HepG2 (cell line): ENCODE results near the gene CREB3. TPM values are rescaled to one million over a fixed set of nuclear protein-coding genes. Genes with fewer than 3 reads are reported as not detected.

Experiments
- ATAC-seq: fragments of 200-7000 bp; cut with Tn5 transposase; 3 replicates; pipeline ENCODE4 v1.9.1; 2020; ENCODE audit warnings: mild to moderate bottlenecking, moderate library complexity
- BruUV-seq: library from RNA; stranded (reverse); fragments of 400-500 nt; replicated peaks from 2 replicates; lab custom pipeline; 2021; lab: Mats Ljungman, UMichigan
- CTCF ChIA-PET: fragments of 300-600 bp; formaldehyde crosslinking; extraction: SDS; loops from one replicate; lab custom pipeline; 2021; ENCODE audit warnings: low total read pairs, inconsistent platforms, low intra/inter-chr PET ratio; lab: Yijun Ruan, JAX
- POLR2A ChIA-PET: fragments of 350-600 bp; sonication (Branson Sonifier 250); formaldehyde crosslinking; loops from one replicate; lab custom pipeline; 2020; ENCODE audit warnings: antibody characterized with exemption, inconsistent platforms; lab: Yijun Ruan, JAX
- DNase-seq: peaks from one replicate; pipeline ENCODE4 v3.0.0-alpha.2; 2015; ENCODE audit warnings: low spot score
- FAIRE-seq: peaks from 3 replicates; lab custom pipeline; 2011; peaks lifted over from hg19 to GRCh38; lab: Jason Lieb, UNC
- H2AFZ ChIP-seq: one replicate; pipeline ENCODE4 v1.6.1; 2011; ENCODE audit warnings: low read length, inconsistent platforms
- H3K27ac ChIP-seq: fragments of 300-600 bp; 3 replicates; pipeline ENCODE4 v1.8.0; 2011; ENCODE audit warnings: mixed run types, mild to moderate bottlenecking, mixed read lengths, low read length, inconsistent platforms; ENCODE audit not compliant: insufficient read depth; ENCODE audit errors: extremely low read length
- H3K27me3 ChIP-seq, 2 experiments: fragments of 200-600 bp in 1 of 2; 2 replicates in 1 of 2; 3 replicates in 1 of 2; pipeline versions ENCODE4 v1.6.0 to v1.8.0; 2011; ENCODE audit warnings: low read length in 2 of 2, mild to moderate bottlenecking in 2 of 2, moderate library complexity in 2 of 2, inconsistent platforms in 1 of 2; ENCODE audit not compliant: insufficient read depth in 2 of 2, control insufficient read depth in 1 of 2
- H3K36me3 ChIP-seq, 2 experiments: fragments of 200-600 bp in 1 of 2; replicated peaks in 1 of 2; 2 replicates in 1 of 2; 3 replicates in 1 of 2; pipeline versions ENCODE4 v1.5.1 to v1.8.0; 2011; ENCODE audit warnings: low read length in 2 of 2, inconsistent platforms in 1 of 2; ENCODE audit not compliant: insufficient read depth in 2 of 2, control insufficient read depth in 1 of 2
- H3K4me1 ChIP-seq: 2 replicates; pipeline ENCODE4 v1.5.1; 2012; ENCODE audit warnings: low read length, inconsistent platforms; ENCODE audit not compliant: insufficient read depth
- H3K4me2 ChIP-seq: 2 replicates; pipeline ENCODE4 v1.6.0; 2011; ENCODE audit warnings: low read depth, low read length, inconsistent platforms
- H3K4me3 ChIP-seq, 3 experiments: fragments of 200-600 bp in 1 of 3; sonication (generic), shearing (Covaris generic) in 1 of 3; replicated peaks in 1 of 3; 2 replicates each; pipeline ENCODE4 v1.5.1; 2011 to 2016; ENCODE audit warnings: low read length in 3 of 3, inconsistent platforms in 2 of 3, low read depth in 2 of 3, mild to moderate bottlenecking in 2 of 3, control low read depth in 1 of 3, mixed read lengths in 1 of 3; ENCODE audit not compliant: insufficient read depth in 1 of 3
- H3K79me2 ChIP-seq: one replicate; pipeline ENCODE4 v1.6.1; 2011; ENCODE audit warnings: low read length, inconsistent platforms; ENCODE audit not compliant: insufficient read depth
- H3K9ac ChIP-seq: 2 replicates; pipeline ENCODE4 v1.6.0; 2011; ENCODE audit warnings: mild to moderate bottlenecking, low read depth, low read length, inconsistent platforms; ENCODE audit not compliant: insufficient read depth
- H3K9me3 ChIP-seq: 2 replicates; pipeline ENCODE4 v1.5.1; 2012; ENCODE audit warnings: mild to moderate bottlenecking, low read length
- H4K20me1 ChIP-seq: 2 replicates; pipeline ENCODE4 v1.6.0; 2011; ENCODE audit warnings: inconsistent platforms, mild to moderate bottlenecking, low read length, moderate library complexity; ENCODE audit not compliant: insufficient read depth
- ISX ChIP-seq: sonication (generic); formaldehyde crosslinking; conservative IDR thresholded peaks from 2 replicates; pipeline ENCODE4 v1.5.0; 2020; ENCODE audit warnings: missing genetic modification reagents
- KLF12 ChIP-seq: sonication (generic); formaldehyde crosslinking; IDR thresholded peaks from 2 replicates; pipeline ENCODE4 v1.4.0; 2020; ENCODE audit warnings: missing genetic modification reagents, borderline replicate concordance
- MAFF ChIP-seq: IDR thresholded peaks from 2 replicates; pipeline ENCODE4 v1.6.1; 2011; ENCODE audit warnings: low read depth, low read length, improper control_type of control experiment
- NFATC3 ChIP-seq: sonication (generic); formaldehyde crosslinking; IDR thresholded peaks from 2 replicates; pipeline ENCODE4 v1.5.1; 2020; ENCODE audit warnings: mild to moderate bottlenecking, missing genetic modification reagents
- PHB2 ChIP-seq: fragments of 450-650 bp; IDR thresholded peaks from 2 replicates; pipeline ENCODE4 v1.6.1; 2018; ENCODE audit not compliant: partially characterized antibody
- SNRNP70 ChIP-seq: fragments of 200-400 bp; formaldehyde crosslinking; IDR thresholded peaks from 2 replicates; pipeline ENCODE4 v1.6.1; 2017; ENCODE audit warnings: mild to moderate bottlenecking, low read depth, low read length, moderate library complexity
- SOX6 ChIP-seq, 2 experiments: fragments of 450-650 bp in 1 of 2; sonication (generic) in 1 of 2; formaldehyde crosslinking in 1 of 2; IDR thresholded peaks; 2 replicates each; pipeline versions ENCODE4 v1.4.0 to v1.6.1; 2017 to 2020; ENCODE audit warnings: antibody characterized with exemption in 1 of 2, mild to moderate bottlenecking in 1 of 2, missing genetic modification reagents in 1 of 2
- SUZ12 ChIP-seq: fragments of 150-350 bp; IDR thresholded peaks from 2 replicates; pipeline ENCODE4 v1.6.1; 2014; ENCODE audit warnings: low read depth, low read length
- TBP ChIP-seq: sonication (generic); formaldehyde crosslinking; IDR thresholded peaks from 2 replicates; pipeline ENCODE4 v1.5.0; 2020; ENCODE audit warnings: missing genetic modification reagents
- TSC22D2 ChIP-seq: sonication (generic); formaldehyde crosslinking; IDR thresholded peaks from 2 replicates; pipeline ENCODE4 v1.5.1; 2020; ENCODE audit warnings: missing genetic modification reagents, mild to moderate bottlenecking, borderline replicate concordance
- YEATS2 ChIP-seq: sonication (generic); formaldehyde crosslinking; IDR thresholded peaks from 2 replicates; pipeline ENCODE4 v1.4.0; 2020; ENCODE audit warnings: missing genetic modification reagents, borderline replicate concordance
- ZNF101 ChIP-seq: sonication (generic); formaldehyde crosslinking; IDR thresholded peaks from 2 replicates; pipeline ENCODE4 v1.4.0; 2020; ENCODE audit warnings: mild to moderate bottlenecking, low read depth, missing genetic modification reagents, borderline replicate concordance
- ZNF224 ChIP-seq: sonication (generic); formaldehyde crosslinking; IDR thresholded peaks from 2 replicates; pipeline ENCODE4 v1.5.0; 2020; ENCODE audit warnings: mild to moderate bottlenecking, missing genetic modification reagents
- ZNF33B ChIP-seq: sonication (generic); formaldehyde crosslinking; IDR thresholded peaks from 2 replicates; pipeline ENCODE4 v1.5.1; 2020; ENCODE audit warnings: mild to moderate bottlenecking, missing genetic modification reagents
- ZNF44 ChIP-seq: sonication (generic); formaldehyde crosslinking; IDR thresholded peaks from 2 replicates; pipeline ENCODE4 v1.5.1; 2020; ENCODE audit warnings: mild to moderate bottlenecking, missing genetic modification reagents
- ZNF446 ChIP-seq: sonication (generic); formaldehyde crosslinking; IDR thresholded peaks from 2 replicates; pipeline ENCODE4 v1.5.0; 2020; ENCODE audit warnings: mild to moderate bottlenecking, missing genetic modification reagents
- ZNF747 ChIP-seq: sonication (generic); formaldehyde crosslinking; IDR thresholded peaks from 2 replicates; pipeline ENCODE4 v1.8.1; 2023; ENCODE audit warnings: missing genetic modification reagents, mild to moderate bottlenecking, borderline replicate concordance
- ZNF775 ChIP-seq: sonication (generic); formaldehyde crosslinking; IDR thresholded peaks from 2 replicates; pipeline ENCODE4 v1.4.0; 2020; ENCODE audit warnings: missing genetic modification reagents, mild to moderate bottlenecking, moderate library complexity, borderline replicate concordance
- WGBS: methylation state at CpG from one replicate; pipeline ENCODE4 v1.1.6; 2017; ENCODE audit warnings: low lambda C conversion rate; 5-methylcytosine and 5-hydroxymethylcytosine counted together
- in situ Hi-C: cut with HindIII; loops from 2 replicates; pipeline ENCODE4 v1.10.0; 2017; ENCODE audit warnings: low pct_unique_long_range_greater_than_20kb; ENCODE audit not compliant: extremely low pct_ligation_motif_present
- intact Hi-C: fragments of 100-400 bp; cut with micrococcal nuclease; formaldehyde crosslinking; loops from one replicate; pipeline ENCODE4 v1.10.0; 2022; ENCODE audit not compliant: unreplicated experiment
- polyA plus RNA-seq, 8 experiments: library from polyadenylated mRNA; depleted of rRNA in 3 of 8; stranded (reverse) in 7 of 8; unstranded in 1 of 8; fragments of >200 nt; fragmentation: Illumina TruSeq in 4 of 8; extraction: Trizol in 4 of 8; gene quantifications; 2 replicates each; pipeline versions ENCODE4 v1.2.1 to v1.2.3, GENCODE V29; 2011 to 2016; ENCODE audit warnings: low read depth in 4 of 8, missing spikeins in 1 of 8, mixed read lengths in 1 of 8; ENCODE audit not compliant: insufficient read depth in 1 of 8
- total RNA-seq, 5 experiments: library from RNA; depleted of rRNA; stranded (reverse); fragments of >200 nt; fragmentation: Illumina TruSeq; extraction: Trizol; gene quantifications; 2 replicates each; pipeline ENCODE4 v1.2.3, GENCODE V29; 2016; ENCODE audit warnings: low read depth in 1 of 5
- TF ChIP-seq, protein P1 (sequence below): sonication (generic); formaldehyde crosslinking; IDR thresholded peaks from 2 replicates; pipeline ENCODE4 v1.5.0; 2020; ENCODE audit warnings: missing genetic modification reagents
- TF ChIP-seq, protein P2 (sequence below): sonication (generic); formaldehyde crosslinking; IDR thresholded peaks from 2 replicates; pipeline ENCODE4 v1.4.0; 2020; ENCODE audit warnings: missing genetic modification reagents

Gene CREB3
- total and polyA plus RNA-seq, 2 of the 13 experiments (the other 11 are each of a cell fraction or from before 2014, with no cell fraction given) = 11.1 to 34.2 TPM

DNA sequence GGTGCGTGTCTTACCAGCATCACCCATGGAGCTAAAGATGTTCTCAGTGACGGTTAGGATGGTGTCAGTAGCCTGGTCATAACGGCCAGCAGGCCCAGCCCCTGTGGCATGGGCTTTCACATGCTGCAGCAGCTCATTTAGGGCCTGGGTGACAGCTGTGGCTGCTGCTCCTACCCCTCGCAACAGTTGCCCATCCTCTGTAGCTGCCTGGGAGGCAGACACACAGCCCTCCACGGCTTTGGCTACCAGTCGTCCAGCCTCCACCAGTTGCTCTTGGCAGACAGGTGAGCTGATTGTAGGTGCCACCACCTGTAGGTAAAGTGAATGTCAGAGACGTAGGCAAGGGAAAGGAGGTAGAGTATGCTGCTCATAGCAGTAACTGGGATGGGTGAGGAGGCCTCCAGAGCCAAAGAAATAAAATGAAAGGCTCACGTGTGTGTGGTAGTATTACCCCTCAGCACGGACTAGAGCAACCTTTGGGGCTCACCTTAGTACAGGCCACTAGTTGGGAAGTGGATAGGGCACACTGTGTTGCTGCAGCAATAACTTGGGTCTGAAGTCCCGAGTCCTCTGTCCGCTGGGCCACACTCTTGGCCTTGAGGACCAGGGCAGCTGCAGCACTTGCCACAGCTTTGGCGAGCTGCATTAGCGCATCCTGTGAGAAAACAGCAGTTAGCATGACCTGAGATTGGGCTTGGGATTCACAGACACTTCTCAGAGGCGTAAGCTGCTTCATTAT is 15.2 kb upstream of the CREB3 start:
- no peaks in the 10 kb centered on the region for H3K27me3 ChIP-seq
- DNase-seq = no peak
- peaks cover 62 to 96% of the 10 kb centered on the region in 2 experiments for H3K36me3 ChIP-seq
- no peak for ATAC-seq
- intact Hi-C loops (no loop called here), in situ Hi-C loops (no loop called here)
- H3K9me3 ChIP-seq = no peaks in the 10 kb centered on the region
- no peaks in the 10 kb centered on the region for H3K79me2 ChIP-seq
- TF ChIP-seq TSC22D2 (CRISPR knock-in tag) = no peak
- TF ChIP-seq NFATC3 (CRISPR knock-in tag) = no peak
- no peak for TF ChIP-seq ISX (CRISPR knock-in tag)
- TF ChIP-seq, protein P1, sequence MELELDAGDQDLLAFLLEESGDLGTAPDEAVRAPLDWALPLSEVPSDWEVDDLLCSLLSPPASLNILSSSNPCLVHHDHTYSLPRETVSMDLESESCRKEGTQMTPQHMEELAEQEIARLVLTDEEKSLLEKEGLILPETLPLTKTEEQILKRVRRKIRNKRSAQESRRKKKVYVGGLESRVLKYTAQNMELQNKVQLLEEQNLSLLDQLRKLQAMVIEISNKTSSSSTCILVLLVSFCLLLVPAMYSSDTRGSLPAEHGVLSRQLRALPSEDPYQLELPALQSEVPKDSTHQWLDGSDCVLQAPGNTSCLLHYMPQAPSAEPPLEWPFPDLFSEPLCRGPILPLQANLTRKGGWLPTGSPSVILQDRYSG (CRISPR knock-in tag) = no peak
- no peak for TF ChIP-seq ZNF44 (CRISPR knock-in tag)
- TF ChIP-seq KLF12 = no peak
- TF ChIP-seq SUZ12 = no peak
- TF ChIP-seq PHB2 = no peak
- no peak for TF ChIP-seq TBP
- TF ChIP-seq SNRNP70 = no peak
- no peak for TF ChIP-seq ZNF101
- TF ChIP-seq, protein P2, sequence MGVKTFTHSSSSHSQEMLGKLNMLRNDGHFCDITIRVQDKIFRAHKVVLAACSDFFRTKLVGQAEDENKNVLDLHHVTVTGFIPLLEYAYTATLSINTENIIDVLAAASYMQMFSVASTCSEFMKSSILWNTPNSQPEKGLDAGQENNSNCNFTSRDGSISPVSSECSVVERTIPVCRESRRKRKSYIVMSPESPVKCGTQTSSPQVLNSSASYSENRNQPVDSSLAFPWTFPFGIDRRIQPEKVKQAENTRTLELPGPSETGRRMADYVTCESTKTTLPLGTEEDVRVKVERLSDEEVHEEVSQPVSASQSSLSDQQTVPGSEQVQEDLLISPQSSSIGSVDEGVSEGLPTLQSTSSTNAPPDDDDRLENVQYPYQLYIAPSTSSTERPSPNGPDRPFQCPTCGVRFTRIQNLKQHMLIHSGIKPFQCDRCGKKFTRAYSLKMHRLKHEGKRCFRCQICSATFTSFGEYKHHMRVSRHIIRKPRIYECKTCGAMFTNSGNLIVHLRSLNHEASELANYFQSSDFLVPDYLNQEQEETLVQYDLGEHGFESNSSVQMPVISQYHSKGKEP (CRISPR knock-in tag) = no peak
- no peak for TF ChIP-seq ZNF33B (CRISPR knock-in tag)
- TF ChIP-seq ZNF747 (CRISPR knock-in tag) = no peak
- TF ChIP-seq ZNF224 (CRISPR knock-in tag) = no peak
- no peak for TF ChIP-seq ZNF446 (CRISPR knock-in tag)
- no peak for TF ChIP-seq MAFF
- no peak for TF ChIP-seq YEATS2 (CRISPR knock-in tag)
- no peak for TF ChIP-seq SOX6 (IDR thresholded peaks at IDR 0.05)
- TF ChIP-seq SOX6 (CRISPR knock-in tag; IDR thresholded peaks at IDR 0.05) = no peak
- TF ChIP-seq ZNF775 (CRISPR knock-in tag) = no peak
- no peak overlapping the region for H3K27ac ChIP-seq
- H3K4me2 ChIP-seq = no peak overlapping the region
- no peaks in the 10 kb centered on the region for H4K20me1 ChIP-seq
- ChIA-PET POLR2A (interaction anchor here (1.2 kb wide), 1 partner anchor 10 kb away, joined by 4 read pairs; no protein-coding TSS in a partner anchor), CTCF (no interaction called here)
- FAIRE-seq = no peak
- H3K4me3 ChIP-seq = no peak overlapping the region
- no peaks in the 10 kb centered on the region for H3K4me1 ChIP-seq
- no TSS peak for BruUV-seq
- H2AFZ ChIP-seq = no peak overlapping the region
- H3K9ac ChIP-seq = no peak overlapping the region
- WGBS = 98% methylated on average over 9 of the region's 14 CpGs
